Naive thymus-derived CD4-positive, alpha-beta T cell (primary cell): ENCODE results near the gene AFDN. TPM values are rescaled to one million over a fixed set of nuclear protein-coding genes. Genes with fewer than 3 reads are reported as not detected.
"Not testable (repeated sequence)": the region's sequence is repeated elsewhere in the genome, so short reads cannot be mapped to it uniquely, and the experiment has no call there.

Experiments
- ATAC-seq: fragments of 150-1000 bp; cut with Tn5 transposase; 2 replicates; pipeline ENCODE4 v1.10.0; 2021; ENCODE audit warnings: mild to moderate bottlenecking, moderate library complexity
- CTCF ChIA-PET: fragments of 350-600 bp; sonication (Branson Sonifier 250); formaldehyde crosslinking; loops from one replicate; lab custom pipeline; 2021; ENCODE audit warnings: antibody characterized with exemption; lab: Charles Lee
- POLR2A ChIA-PET: fragments of 350-600 bp; sonication (Branson Sonifier 250); formaldehyde crosslinking; loops from one replicate; lab custom pipeline; 2021; ENCODE audit warnings: antibody characterized with exemption, inconsistent platforms; lab: Charles Lee
- DNase-seq, 9 donors: peaks; one replicate each; pipeline versions ENCODE4 v3.0.0 to v3.0.0-alpha.2; 2020 to 2022; ENCODE audit warnings: mixed read lengths in 1 of 9
- H3K27ac ChIP-seq: one replicate; pipeline ENCODE4 v1.7.0; 2013; ENCODE audit warnings: mild to moderate bottlenecking, low read depth, low read length, moderate library complexity
- H3K27me3 ChIP-seq, 2 donors: one replicate each; pipeline ENCODE4 v1.7.0; 2013; ENCODE audit warnings: low read length in 2 of 2, mild to moderate bottlenecking in 2 of 2, moderate library complexity in 2 of 2; ENCODE audit not compliant: control insufficient read depth in 2 of 2, insufficient read depth in 2 of 2
- H3K36me3 ChIP-seq, 3 experiments: 1 replicate in 2 of 3; 2 replicates in 1 of 3; pipeline ENCODE4 v1.7.0; 2013; ENCODE audit warnings: low read length in 3 of 3, mild to moderate bottlenecking in 3 of 3, moderate library complexity in 1 of 3; ENCODE audit not compliant: insufficient read depth in 3 of 3, control insufficient read depth in 2 of 3
- H3K4me1 ChIP-seq, 2 donors: one replicate each; pipeline ENCODE4 v1.7.0; 2013; ENCODE audit warnings: low read length in 2 of 2, mild to moderate bottlenecking in 2 of 2, moderate library complexity in 1 of 2; ENCODE audit not compliant: control insufficient read depth in 2 of 2, insufficient read depth in 2 of 2
- H3K4me3 ChIP-seq: 2 replicates; pipeline ENCODE4 v1.7.0; 2013; ENCODE audit warnings: mild to moderate bottlenecking, low read length
- H3K9me3 ChIP-seq, 3 experiments: 1 replicate in 2 of 3; 2 replicates in 1 of 3; pipeline ENCODE4 v1.7.0; 2013; ENCODE audit warnings: low read length in 3 of 3; ENCODE audit not compliant: control insufficient read depth in 2 of 3
- H3K27ac Mint-ChIP-seq, 9 donors: one replicate each; pipeline ENCODE4 v1.8.0; 2020 to 2022; ENCODE audit warnings: mixed read lengths in 9 of 9, mild to moderate bottlenecking in 8 of 9, moderate library complexity in 5 of 9, inconsistent platforms in 2 of 9
- H3K27me3 Mint-ChIP-seq, 5 donors: one replicate each; pipeline ENCODE4 v1.8.0; 2021 to 2022; ENCODE audit warnings: mixed read lengths in 5 of 5, mild to moderate bottlenecking in 1 of 5
- H3K36me3 Mint-ChIP-seq, 5 donors: one replicate each; pipeline ENCODE4 v1.8.0; 2020 to 2022; ENCODE audit warnings: mixed read lengths in 5 of 5, mild to moderate bottlenecking in 3 of 5, inconsistent platforms in 1 of 5
- H3K4me1 Mint-ChIP-seq, 7 donors: one replicate each; pipeline ENCODE4 v1.8.0; 2020 to 2022; ENCODE audit warnings: mixed read lengths in 7 of 7, mild to moderate bottlenecking in 3 of 7, inconsistent platforms in 1 of 7
- H3K4me3 Mint-ChIP-seq, 10 donors: one replicate each; pipeline ENCODE4 v1.8.0; 2020 to 2022; ENCODE audit warnings: mild to moderate bottlenecking in 10 of 10, mixed read lengths in 10 of 10, moderate library complexity in 6 of 10, inconsistent platforms in 2 of 10
- H3K9me3 Mint-ChIP-seq, 11 donors: one replicate each; pipeline ENCODE4 v1.8.0; 2020 to 2022; ENCODE audit warnings: mixed read lengths in 11 of 11, mild to moderate bottlenecking in 4 of 11, inconsistent platforms in 1 of 11, moderate library complexity in 1 of 11
- intact Hi-C, 2 donors: fragments of 100-400 bp; cut with micrococcal nuclease; formaldehyde crosslinking; loops; one replicate each; pipeline ENCODE4 v1.15.1; 2023
- polyA plus RNA-seq, 2 donors: library from polyadenylated mRNA; unstranded; fragments of 300-500 nt; fragmentation: Illumina TruSeq; gene quantifications; one replicate each; pipeline ENCODE4 v1.2.3, GENCODE V29; 2021
- total RNA-seq, 6 experiments: library from RNA in 5 of 6; stranded (reverse) in 5 of 6; gene quantifications; 1 replicate in 5 of 6; 2 replicates in 1 of 6; pipeline ENCODE4 v1.2.3 and lab custom pipeline; 2021 to 2026

AFDN gene
- total and polyA plus RNA-seq, 7 experiments from 2014 or later, result 0.08 to 55.1 (median 3.6) TPM

DNA sequence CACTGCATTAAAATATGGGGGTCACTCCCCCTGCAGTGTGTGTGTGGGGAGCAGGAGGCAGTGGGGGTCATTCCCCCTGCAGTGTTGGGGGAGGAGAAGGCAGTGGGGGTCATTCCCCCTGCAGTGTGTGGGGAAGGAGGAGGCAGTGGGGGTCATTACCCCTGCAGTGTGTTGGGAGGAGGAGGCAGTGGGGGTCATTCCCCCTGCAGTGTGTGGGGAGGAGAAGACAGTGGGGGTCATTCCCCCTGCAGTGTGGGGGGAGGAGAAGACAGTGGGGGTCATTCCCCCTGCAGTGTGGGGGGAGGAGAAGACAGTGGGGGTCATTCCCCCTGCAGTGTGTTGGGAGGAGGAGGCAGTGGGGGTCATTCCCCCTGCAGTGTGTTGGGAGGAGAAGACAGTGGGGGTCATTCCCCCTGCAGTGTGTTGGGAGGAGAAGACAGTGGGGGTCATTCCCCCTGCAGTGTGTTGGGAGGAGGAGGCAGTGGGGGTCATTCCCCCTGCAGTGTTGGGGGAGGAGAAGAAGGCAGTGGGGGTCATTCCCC, 149.5 kb downstream of the AFDN start:
- intact Hi-C loops, H3K9me3 Mint-ChIP-seq, ATAC-seq, CTCF ChIA-PET, H3K4me3 ChIP-seq, H3K36me3 Mint-ChIP-seq, H3K27ac ChIP-seq, H3K4me3 Mint-ChIP-seq, POLR2A ChIA-PET, H3K4me1 ChIP-seq, DNase-seq, H3K4me1 Mint-ChIP-seq, H3K9me3 ChIP-seq, H3K27ac Mint-ChIP-seq, H3K36me3 ChIP-seq, H3K27me3 ChIP-seq: not testable (repeated sequence)
- H3K27me3 Mint-ChIP-seq, result peaks cover 0 to 16% (median 4%) of the 10 kb centered on the region in 5 donors

DNA sequence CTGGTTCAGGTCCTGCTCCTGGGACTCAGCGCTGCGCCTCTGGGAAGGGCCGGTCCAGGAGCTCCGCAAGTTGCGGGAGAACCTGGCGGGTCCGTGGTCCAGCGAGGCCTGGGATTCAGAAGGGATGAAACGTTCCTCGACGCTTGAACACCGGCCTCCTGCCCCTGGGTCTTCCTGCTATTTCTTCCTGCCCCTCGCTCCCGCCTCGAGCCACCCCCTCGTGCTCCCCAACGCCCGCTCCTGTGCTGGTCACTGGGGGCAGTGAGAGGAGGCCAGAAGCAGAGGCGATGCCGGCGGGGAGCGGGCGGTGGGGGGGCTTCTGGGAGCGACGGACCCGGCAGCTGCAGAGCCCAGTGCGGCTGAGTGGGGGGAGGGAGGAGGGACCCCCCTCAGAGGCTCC, 150.0 kb downstream of the AFDN start:
- POLR2A ChIA-PET, result no interaction called here
- H3K4me1 Mint-ChIP-seq, result no peaks in the 10 kb centered on the region
- intact Hi-C loops, result no loop called here

GRCh38 chr6:167977717-167978467, 151.2 kb downstream of the AFDN start:
- Mint-ChIP-seq H3K9me3 (peaks cover 0 to 3% (median 0%) of the 10 kb centered on the region in 11 donors), H3K4me1 (no peaks in the 10 kb centered on the region), H3K4me3 (no peak overlapping the region), H3K27ac (no peak overlapping the region), H3K36me3 (no peaks in the 10 kb centered on the region), H3K27me3 (peaks cover 0 to 16% (median 4%) of the 10 kb centered on the region in 5 donors)
- Histone ChIP-seq H3K9me3 (no peaks in the 10 kb centered on the region), H3K4me1 (no peaks in the 10 kb centered on the region), H3K27me3 (no peaks in the 10 kb centered on the region), H3K4me3 (no peak overlapping the region), H3K36me3 (no peaks in the 10 kb centered on the region), H3K27ac (no peak overlapping the region)
- ATAC-seq (no peak), DNase-seq (no peak)
- ChIA-PET POLR2A (no interaction called here), CTCF (no interaction called here)
- intact Hi-C loops, result no loop called here

More for the DNA sequence above, 150.0 kb downstream of the AFDN start:
- DNase-seq (no peak), ATAC-seq (no peak)
- no peaks in the 10 kb centered on the region for H3K36me3 Mint-ChIP-seq
- CTCF ChIA-PET, result no interaction called here
- H3K4me3 ChIP-seq, result no peak overlapping the region
- no peaks in the 10 kb centered on the region for H3K36me3 ChIP-seq
- no peaks in the 10 kb centered on the region for H3K9me3 ChIP-seq
- no peak overlapping the region for H3K4me3 Mint-ChIP-seq
- H3K27ac ChIP-seq, result no peak overlapping the region
- H3K27me3 Mint-ChIP-seq, result peaks cover 0 to 16% (median 4%) of the 10 kb centered on the region in 5 donors
- H3K4me1 ChIP-seq, result no peaks in the 10 kb centered on the region
- no peaks in the 10 kb centered on the region for H3K27me3 ChIP-seq
- H3K27ac Mint-ChIP-seq, result no peak overlapping the region
- peaks cover 0 to 3% (median 0%) of the 10 kb centered on the region in 11 donors for H3K9me3 Mint-ChIP-seq

GRCh38 chr6:167978607-167979006, 151.9 kb downstream of the AFDN start:
- intact Hi-C loops, result no loop called here
- no peaks in the 10 kb centered on the region for H3K4me1 ChIP-seq
- no peaks in the 10 kb centered on the region for H3K36me3 Mint-ChIP-seq
- no peak for ATAC-seq
- no peak overlapping the region for H3K4me3 ChIP-seq
- no peaks in the 10 kb centered on the region for H3K9me3 ChIP-seq
- H3K27ac ChIP-seq, result no peak overlapping the region
- no peak overlapping the region for H3K4me3 Mint-ChIP-seq
- no peaks in the 10 kb centered on the region for H3K27me3 ChIP-seq
- H3K36me3 ChIP-seq, result no peaks in the 10 kb centered on the region
- POLR2A ChIA-PET, result no interaction called here
- CTCF ChIA-PET, result no interaction called here
- H3K4me1 Mint-ChIP-seq, result no peaks in the 10 kb centered on the region
- no peak for DNase-seq
- H3K27ac Mint-ChIP-seq, result no peak overlapping the region
- peaks cover 0 to 16% (median 4%) of the 10 kb centered on the region in 5 donors for H3K27me3 Mint-ChIP-seq
- H3K9me3 Mint-ChIP-seq, result peaks cover 0 to 3% (median 0%) of the 10 kb centered on the region in 11 donors

- intact Hi-C loops, result no loop called here
- no peak for ATAC-seq
Observed at GRCh38 chr6:167979436-167980139, 152.9 kb downstream of the AFDN start.

GRCh38 chr6:167980911-167981580, 154.3 kb downstream of the AFDN start:
- no peaks in the 10 kb centered on the region for H3K36me3 ChIP-seq
- ChIA-PET POLR2A (no interaction called here), CTCF (interaction anchor here (0.7 kb wide), 1 partner anchor 1869 kb away, joined by 4 read pairs; no protein-coding TSS in a partner anchor)
- Mint-ChIP-seq H3K27ac (no peak overlapping the region), H3K9me3 (peaks cover 0 to 5% (median 0%) of the 10 kb centered on the region in 11 donors), H3K36me3 (no peaks in the 10 kb centered on the region), H3K27me3 (peaks cover 0 to 6% (median 0%) of the 10 kb centered on the region in 5 donors), H3K4me1 (no peaks in the 10 kb centered on the region), H3K4me3 (no peak overlapping the region)
- intact Hi-C loops, result no loop called here
- no peaks in the 10 kb centered on the region for H3K27me3 ChIP-seq
- DNase-seq (no peak), ATAC-seq (no peak)
- no peak overlapping the region for H3K27ac ChIP-seq
- H3K4me3 ChIP-seq, result no peak overlapping the region
- H3K4me1 ChIP-seq, result no peaks in the 10 kb centered on the region
- no peaks in the 10 kb centered on the region for H3K9me3 ChIP-seq

More at GRCh38 chr6:167979436-167980139, 152.9 kb downstream of the AFDN start:
- Histone ChIP-seq H3K4me1 (no peaks in the 10 kb centered on the region), H3K36me3 (no peaks in the 10 kb centered on the region), H3K4me3 (no peak overlapping the region), H3K27ac (no peak overlapping the region), H3K9me3 (no peaks in the 10 kb centered on the region), H3K27me3 (no peaks in the 10 kb centered on the region)
- no peaks in the 10 kb centered on the region for H3K36me3 Mint-ChIP-seq
- ChIA-PET CTCF (interaction anchor here (0.7 kb wide), 1 partner anchor 390 kb away, joined by 4 read pairs; no protein-coding TSS in a partner anchor), POLR2A (no interaction called here)
- peaks cover 0 to 14% (median 3%) of the 10 kb centered on the region in 5 donors for H3K27me3 Mint-ChIP-seq
- no peak overlapping the region for H3K4me3 Mint-ChIP-seq
- peaks cover 0 to 3% (median 0%) of the 10 kb centered on the region in 11 donors for H3K9me3 Mint-ChIP-seq
- no peaks in the 10 kb centered on the region for H3K4me1 Mint-ChIP-seq
- no peak overlapping the region for H3K27ac Mint-ChIP-seq
- DNase-seq, result no peak
